IMR-90 (cell line): Measurements from ENCODE around the gene COTL1. TPM values are rescaled to one million over a fixed set of nuclear protein-coding genes. Genes with fewer than 3 reads are reported as not detected.

Experiments
- ATAC-seq: fragments of 200-7000 bp; cut with Tn5 transposase; 2 replicates; pipeline ENCODE4 v1.9.1; 2020; ENCODE audit warnings: low read depth, mild to moderate bottlenecking, moderate library complexity
- BruUV-seq: library from RNA; stranded (reverse); fragments of 400-500 nt; replicated peaks from 2 replicates; lab custom pipeline; 2021; lab: Mats Ljungman, UMichigan
- CTCF ChIA-PET: fragments of 300-600 bp; formaldehyde crosslinking; extraction: SDS; loops from one replicate; lab custom pipeline; 2021; ENCODE audit warnings: antibody characterized with exemption; lab: Yijun Ruan, JAX
- POLR2A ChIA-PET: fragments of 300-600 bp; sonication (Branson Sonifier 250); formaldehyde crosslinking; loops from one replicate; lab custom pipeline; 2022; ENCODE audit warnings: antibody characterized with exemption; ENCODE audit not compliant: unreplicated experiment; lab: Charles Lee
- DNase-seq: peaks from one replicate; pipeline ENCODE4 v3.0.0; 2013
- H2AFZ ChIP-seq: replicated peaks from 2 replicates; pipeline ENCODE3; 2013; ENCODE audit warnings: low read length, mild to moderate bottlenecking; ENCODE audit not compliant: poor library complexity
- H2AK5ac ChIP-seq: 2 replicates; pipeline ENCODE4 v1.6.1; 2013; ENCODE audit warnings: low read depth, low read length, inconsistent platforms
- H2AK9ac ChIP-seq: replicated peaks from 2 replicates; pipeline ENCODE3; 2013; ENCODE audit warnings: mild to moderate bottlenecking, low read depth, low read length, moderate library complexity; ENCODE audit not compliant: poor library complexity
- H2BK120ac ChIP-seq: 2 replicates; pipeline ENCODE4 v1.6.1; 2013; ENCODE audit warnings: low read depth, low read length, inconsistent platforms
- H2BK15ac ChIP-seq: 3 replicates; pipeline ENCODE4 v1.6.1; 2013; ENCODE audit warnings: low read depth, low read length, inconsistent platforms
- H2BK20ac ChIP-seq: 2 replicates; pipeline ENCODE4 v1.6.1; 2013; ENCODE audit warnings: low read depth, mild to moderate bottlenecking, inconsistent platforms, low read length, moderate library complexity
- H2BK5ac ChIP-seq: 2 replicates; pipeline ENCODE4 v1.6.1; 2013; ENCODE audit warnings: mild to moderate bottlenecking, low read depth, low read length, inconsistent platforms; ENCODE audit not compliant: poor library complexity, severe bottlenecking
- H3K14ac ChIP-seq: replicated peaks from 2 replicates; pipeline ENCODE4 v1.6.1; 2013; ENCODE audit warnings: low read depth, low read length, inconsistent platforms
- H3K18ac ChIP-seq: 2 replicates; pipeline ENCODE4 v1.6.1; 2013; ENCODE audit warnings: low read depth, low read length, control low read depth
- H3K23ac ChIP-seq: 2 replicates; pipeline ENCODE4 v1.6.1; 2013; ENCODE audit warnings: low read depth, low read length, inconsistent platforms
- H3K27ac ChIP-seq: 2 replicates; pipeline ENCODE4 v1.5.1; 2013; ENCODE audit warnings: mild to moderate bottlenecking, control low read depth, low read length; ENCODE audit not compliant: insufficient read depth
- H3K27me3 ChIP-seq: 2 replicates; pipeline ENCODE4 v1.6.1; 2013; ENCODE audit warnings: low read length; ENCODE audit not compliant: control insufficient read depth, insufficient read depth
- H3K36me3 ChIP-seq: 2 replicates; pipeline ENCODE4 v1.6.1; 2013; ENCODE audit warnings: low read length, mixed read lengths; ENCODE audit not compliant: control insufficient read depth, insufficient read depth
- H3K4ac ChIP-seq: 2 replicates; pipeline ENCODE4 v1.6.1; 2013; ENCODE audit warnings: low read depth, low read length, inconsistent platforms
- H3K4me1 ChIP-seq: 2 replicates; pipeline ENCODE4 v1.6.1; 2013; ENCODE audit warnings: low read length, mixed read lengths; ENCODE audit not compliant: control insufficient read depth, insufficient read depth
- H3K4me2 ChIP-seq: 2 replicates; pipeline ENCODE4 v1.6.1; 2013; ENCODE audit warnings: low read depth, mild to moderate bottlenecking, control low read depth, low read length, moderate library complexity
- H3K4me3 ChIP-seq: 2 replicates; pipeline ENCODE4 v1.5.1; 2013; ENCODE audit warnings: low read depth, mild to moderate bottlenecking, control low read depth, low read length, moderate library complexity; ENCODE audit not compliant: insufficient read depth
- H3K56ac ChIP-seq: 2 replicates; pipeline ENCODE4 v1.6.1; 2013; ENCODE audit warnings: low read length, inconsistent platforms; ENCODE audit not compliant: insufficient read depth; ENCODE audit errors: extremely low read depth
- H3K79me1 ChIP-seq, 2 experiments: 2 replicates each; pipeline ENCODE4 v1.6.1; 2013; ENCODE audit warnings: low read length in 2 of 2, inconsistent platforms in 1 of 2, low read depth in 1 of 2
- H3K9ac ChIP-seq: 2 replicates; pipeline ENCODE4 v1.6.1; 2013; ENCODE audit warnings: low read depth, low read length, control low read depth
- H3K9me1 ChIP-seq: 2 replicates; pipeline ENCODE4 v1.6.1; 2013; ENCODE audit warnings: low read length, inconsistent platforms; ENCODE audit not compliant: insufficient read depth
- H3K9me3 ChIP-seq: 2 replicates; pipeline ENCODE4 v1.6.1; 2013; ENCODE audit warnings: low read length; ENCODE audit not compliant: control insufficient read depth, insufficient read depth
- H4K20me1 ChIP-seq: 2 replicates; pipeline ENCODE4 v1.6.1; 2013; ENCODE audit warnings: low read length, inconsistent platforms; ENCODE audit not compliant: insufficient read depth
- H4K5ac ChIP-seq: 2 replicates; pipeline ENCODE4 v1.6.1; 2013; ENCODE audit warnings: mild to moderate bottlenecking, low read depth, low read length, control low read depth
- H4K8ac ChIP-seq, 2 experiments: 2 replicates each; pipeline ENCODE4 v1.6.1; 2013; ENCODE audit warnings: low read depth in 2 of 2, low read length in 2 of 2, control low read depth in 1 of 2, inconsistent platforms in 1 of 2
- H4K91ac ChIP-seq: 2 replicates; pipeline ENCODE4 v1.6.1; 2013; ENCODE audit warnings: low read depth, low read length, inconsistent platforms; ENCODE audit not compliant: insufficient read depth
- CHD1 ChIP-seq: IDR thresholded peaks from 2 replicates; pipeline ENCODE4 v1.6.1; 2012; ENCODE audit warnings: low read depth, low read length, improper control_type of control experiment
- CTCF ChIP-seq: conservative IDR thresholded peaks from 2 replicates; pipeline ENCODE4 v1.5.1; 2012; ENCODE audit warnings: mild to moderate bottlenecking, low read depth, low read length, improper control_type of control experiment
- ELK1 ChIP-seq: fragments of 150-350 bp; IDR thresholded peaks from 2 replicates; pipeline ENCODE4 v1.6.1; 2016; ENCODE audit warnings: low read depth, mild to moderate bottlenecking, low read length, moderate library complexity, borderline replicate concordance
- FOS ChIP-seq: fragments of 150-350 bp; IDR thresholded peaks from 2 replicates; pipeline ENCODE4 v1.6.1; 2016; ENCODE audit warnings: low read depth, low read length
- MAFK ChIP-seq: IDR thresholded peaks from 2 replicates; pipeline ENCODE4 v1.6.1; 2012; ENCODE audit warnings: low read depth, low read length, improper control_type of control experiment
- MAZ ChIP-seq: IDR thresholded peaks from 2 replicates; pipeline ENCODE4 v1.6.1; 2012; ENCODE audit warnings: low read depth, mild to moderate bottlenecking, low read length, improper control_type of control experiment, moderate library complexity, borderline replicate concordance
- MXI1 ChIP-seq: IDR thresholded peaks from 2 replicates; pipeline ENCODE4 v1.6.1; 2012; ENCODE audit warnings: low read depth, mild to moderate bottlenecking, low read length, moderate library complexity, borderline replicate concordance
- NFE2L2 ChIP-seq: fragments of 150-350 bp; IDR thresholded peaks from 2 replicates; pipeline ENCODE4 v1.6.1; 2016; ENCODE audit warnings: low read depth, mild to moderate bottlenecking, low read length
- POLR2A ChIP-seq: IDR thresholded peaks from 2 replicates; pipeline ENCODE4 v1.6.1; 2012; ENCODE audit warnings: mild to moderate bottlenecking, low read depth, low read length
- RAD21 ChIP-seq: IDR thresholded peaks from 2 replicates; pipeline ENCODE4 v1.6.1; 2012; ENCODE audit warnings: low read length, improper control_type of control experiment
- RCOR1 ChIP-seq: IDR thresholded peaks from 2 replicates; pipeline ENCODE4 v1.6.1; 2012; ENCODE audit warnings: mild to moderate bottlenecking, low read length, improper control_type of control experiment; ENCODE audit not compliant: insufficient replicate concordance
- RFX5 ChIP-seq: IDR thresholded peaks from 2 replicates; pipeline ENCODE4 v1.8.0; 2012; ENCODE audit warnings: low read depth, mild to moderate bottlenecking, low read length, moderate library complexity
- SMC3 ChIP-seq: fragments of 150-350 bp; IDR thresholded peaks from 2 replicates; pipeline ENCODE4 v1.6.1; 2016; ENCODE audit warnings: low read depth, mild to moderate bottlenecking, antibody characterized with exemption, low read length, moderate library complexity
- USF2 ChIP-seq: fragments of 150-350 bp; IDR thresholded peaks from 2 replicates; pipeline ENCODE4 v1.6.1; 2017; ENCODE audit warnings: mild to moderate bottlenecking, antibody characterized with exemption, low read length, low read depth
- WGBS, 2 experiments: methylation state at CpG; one replicate each; pipeline versions ENCODE4 v1.1.5 to v1.1.7; 2013; ENCODE audit warnings: missing lambda C conversion rate in 2 of 2; ENCODE audit not compliant: insufficient read length in 1 of 2; ENCODE audit errors: extremely low coverage in 2 of 2; 5-methylcytosine and 5-hydroxymethylcytosine counted together
- dilution Hi-C: fragments of 300-500 bp; cut with HindIII; formaldehyde crosslinking; loops from one replicate; pipeline ENCODE4 v1.14.3; 2018; ENCODE audit warnings: low sequenced_read_pairs; ENCODE audit not compliant: unreplicated experiment
- in situ Hi-C: fragments of 300-500 bp; cut with MboI; formaldehyde crosslinking; loops from 3 replicates; pipeline ENCODE4 v1.14.3; 2019; ENCODE audit warnings: low sequenced_read_pairs, inconsistent platforms, mixed read lengths
- intact Hi-C: fragments of 100-400 bp; cut with micrococcal nuclease; formaldehyde crosslinking; loops from 2 replicates; pipeline ENCODE4 v1.10.0; 2022
- polyA plus RNA-seq, 3 experiments: library from polyadenylated mRNA; depleted of rRNA; stranded (reverse); fragments of >200 nt; gene quantifications; 2 replicates each; pipeline ENCODE4 v1.2.3, GENCODE V29; 2012; ENCODE audit warnings: low replicate concordance in 1 of 3
- total RNA-seq: library from RNA; depleted of rRNA; stranded (reverse); fragments of >200 nt; gene quantifications from 2 replicates; pipeline ENCODE4 v1.2.3, GENCODE V29; 2012

COTL1 gene
- total and polyA plus RNA-seq, 2 of the 4 experiments (the other 2 are of a cell fraction) = 144 to 258 TPM

GRCh38 chr16:84555418-84556196 is 62.3 kb downstream of the COTL1 start:
- intact Hi-C loops (no loop called here), dilution Hi-C loops (no loop called here), in situ Hi-C loops (no loop called here)
- no peaks in the 10 kb centered on the region for H3K79me1 ChIP-seq
- no peak overlapping the region for H4K5ac ChIP-seq
- H3K27ac ChIP-seq = no peak overlapping the region
- no peaks in the 10 kb centered on the region for H3K36me3 ChIP-seq
- no TSS peak for BruUV-seq
- ChIA-PET CTCF (no interaction called here), POLR2A (no interaction called here)
- no peak overlapping the region for H3K14ac ChIP-seq
- H2BK120ac ChIP-seq = no peak overlapping the region
- H2AK5ac ChIP-seq = no peak overlapping the region
- H2BK20ac ChIP-seq = no peak overlapping the region
- no peak overlapping the region for H3K4ac ChIP-seq
- H3K23ac ChIP-seq = no peak overlapping the region
- H3K4me2 ChIP-seq = no peak overlapping the region
- ATAC-seq = no peak
- no peak overlapping the region for H2BK15ac ChIP-seq
- TF ChIP-seq CHD1 (no peak), MXI1 (no peak), RAD21 (no peak), FOS (no peak), SMC3 (no peak), USF2 (no peak), POLR2A (no peak), CTCF (no peak), RCOR1 (no peak), MAZ (no peak), MAFK (no peak), RFX5 (no peak), ELK1 (no peak), NFE2L2 (no peak)
- no peak overlapping the region for H3K9ac ChIP-seq
- no peak overlapping the region for H2BK5ac ChIP-seq
- H3K4me1 ChIP-seq = no peaks in the 10 kb centered on the region
- no peaks in the 10 kb centered on the region; the same call in 1 of the 2 replicates for H3K9me1 ChIP-seq
- H3K56ac ChIP-seq = no peak overlapping the region
- no peak overlapping the region for H2AFZ ChIP-seq
- no peak overlapping the region for H4K8ac ChIP-seq
- no peak for DNase-seq
- H3K27me3 ChIP-seq = no peaks in the 10 kb centered on the region
- H3K9me3 ChIP-seq = no peaks in the 10 kb centered on the region
- no peak overlapping the region for H3K18ac ChIP-seq
- H4K91ac ChIP-seq = no peak overlapping the region
- no peak overlapping the region for H3K4me3 ChIP-seq
- 28% methylated on average over 2 of the region's 19 CpGs; no CpG with 5 or more reads in 1 of the 2 experiments for WGBS, 2 experiments
- H4K20me1 ChIP-seq = peaks cover 5% of the 10 kb centered on the region; the same call in 1 of the 2 replicates
- no peak overlapping the region for H2AK9ac ChIP-seq
